GDM1 (cell line): Measurements from ENCODE around the gene CFAP299.
"Not testable (repeated sequence)": the region's sequence is repeated elsewhere in the genome, so short reads cannot be mapped to it uniquely, and the experiment has no call there.

Experiments used
- DNase-seq: peaks from one replicate; lab custom pipeline; 2025; lab: John Stamatoyannopoulos, UW

CFAP299 gene

DNA sequence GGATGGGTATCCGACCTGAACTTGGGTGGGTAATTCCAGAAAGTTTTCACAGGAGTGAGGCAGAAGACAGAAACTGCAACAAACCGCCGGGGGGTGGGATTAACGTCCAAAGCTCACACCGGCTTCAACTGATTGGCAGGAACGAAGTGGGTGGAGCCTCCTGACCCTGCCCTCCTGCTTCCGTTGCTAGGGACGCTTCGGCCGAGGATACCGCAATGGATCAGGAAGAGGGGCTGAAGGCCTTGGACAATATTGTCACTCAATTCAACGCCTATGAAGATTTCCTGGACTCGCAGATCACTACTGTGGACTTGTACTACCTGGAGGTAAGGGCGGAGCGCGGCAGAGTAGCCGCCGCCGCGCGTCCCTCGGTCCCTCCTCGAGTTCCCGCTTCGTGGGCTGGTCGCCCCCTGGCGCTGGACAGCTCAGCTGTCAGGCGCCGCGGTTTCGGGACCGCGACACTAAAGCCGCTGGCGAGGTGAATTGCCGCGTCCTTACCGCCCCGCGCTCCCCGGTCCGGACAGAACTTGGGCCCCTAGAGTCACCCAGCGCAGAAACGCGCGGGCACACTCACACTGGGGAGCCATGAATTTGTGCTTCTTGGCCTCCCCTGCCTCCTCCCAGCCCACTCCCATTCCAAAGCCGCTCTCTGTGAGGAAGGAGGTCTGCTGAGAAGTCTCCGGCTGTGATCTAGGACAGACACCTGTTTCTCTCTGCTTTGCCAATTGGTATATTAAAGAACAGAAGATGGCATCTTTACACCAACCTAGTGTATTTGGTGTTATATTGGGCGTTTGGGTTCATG, at the start of gene CFAP299:
Gene CFAP299 (plus strand): TSS at position 177 of the 805 bp plus-strand sequence.
- DNase-seq: peak; percentile 75

DNA sequence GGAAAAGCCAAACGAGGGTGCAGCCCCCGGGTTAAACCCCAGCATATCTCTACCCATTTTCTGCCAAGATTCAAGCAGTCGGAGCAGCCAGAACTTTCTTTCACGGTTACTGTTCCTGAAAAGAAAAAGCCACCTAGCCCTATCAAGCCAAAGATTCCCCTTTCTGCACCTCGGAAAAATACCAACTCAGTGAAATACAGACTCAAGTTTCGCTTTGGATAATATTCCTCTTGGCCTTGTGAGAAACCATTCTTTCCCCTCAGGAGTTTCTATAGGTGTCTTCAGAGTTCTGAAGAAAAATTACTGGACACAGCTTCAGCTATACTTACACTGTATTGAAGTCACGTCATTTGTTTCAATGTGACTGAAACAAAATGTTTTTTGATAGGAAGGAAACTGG, 49.1 kb upstream of the CFAP299 start:
- no peak for DNase-seq

DNA sequence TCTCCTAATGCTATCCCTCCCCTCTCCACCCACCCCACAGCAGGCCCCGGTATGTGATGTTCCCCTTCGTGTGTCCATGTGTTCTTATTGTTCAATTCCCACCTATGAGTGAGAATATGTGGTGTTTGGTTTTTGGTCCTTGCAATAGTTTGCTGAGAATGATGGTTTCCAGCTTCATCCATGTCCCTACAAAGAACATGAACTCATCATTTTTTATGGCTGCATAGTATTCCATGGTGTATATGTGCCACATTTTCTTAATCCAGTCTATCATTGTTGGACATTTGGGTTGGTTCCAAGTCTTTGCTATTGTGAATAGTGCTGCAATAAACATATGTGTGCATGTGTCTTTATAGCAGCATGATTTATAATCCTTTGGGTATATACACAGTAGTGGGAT, 44.9 kb upstream of the CFAP299 start:
- not testable (repeated sequence) for DNase-seq

DNA sequence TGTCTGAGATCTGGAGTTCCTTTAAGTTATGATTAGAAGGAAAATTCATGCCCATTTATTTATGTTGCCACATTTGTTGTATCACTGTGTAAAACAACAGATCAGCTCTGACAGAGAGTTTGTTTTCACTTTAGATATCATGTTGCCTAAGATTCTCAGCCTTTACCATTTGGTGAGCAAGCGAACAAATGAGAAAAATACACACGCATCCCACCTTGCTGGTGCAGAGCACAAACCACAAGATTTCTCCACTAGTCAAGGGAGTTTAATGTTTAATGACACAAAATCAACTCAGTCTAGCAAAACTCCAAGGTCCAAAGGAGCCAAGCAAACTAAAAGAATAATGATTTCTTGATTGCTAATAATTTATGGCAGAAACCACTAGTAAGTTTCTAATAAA, 41.3 kb upstream of the CFAP299 start:
- no peak for DNase-seq

DNA sequence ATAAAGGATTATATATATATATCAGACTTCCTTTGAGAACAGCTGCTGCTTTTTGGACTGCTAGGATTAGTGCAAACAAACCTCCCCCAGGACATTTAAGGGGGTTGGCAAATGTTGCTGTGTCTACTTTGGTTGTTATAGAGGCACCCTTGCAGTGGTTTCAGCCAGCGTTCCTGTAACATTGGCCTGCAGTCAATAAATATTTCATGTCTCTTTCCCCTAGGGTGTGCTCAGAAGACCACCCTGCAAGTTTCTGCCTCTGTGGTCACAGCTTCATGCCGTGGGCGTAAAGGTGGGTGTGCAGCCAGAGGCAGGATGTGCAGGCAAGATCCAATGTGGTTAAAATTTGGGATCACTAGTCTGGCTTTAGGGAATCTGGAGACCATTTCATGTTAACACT, 40.2 kb upstream of the CFAP299 start:
- DNase-seq: no peak

DNA sequence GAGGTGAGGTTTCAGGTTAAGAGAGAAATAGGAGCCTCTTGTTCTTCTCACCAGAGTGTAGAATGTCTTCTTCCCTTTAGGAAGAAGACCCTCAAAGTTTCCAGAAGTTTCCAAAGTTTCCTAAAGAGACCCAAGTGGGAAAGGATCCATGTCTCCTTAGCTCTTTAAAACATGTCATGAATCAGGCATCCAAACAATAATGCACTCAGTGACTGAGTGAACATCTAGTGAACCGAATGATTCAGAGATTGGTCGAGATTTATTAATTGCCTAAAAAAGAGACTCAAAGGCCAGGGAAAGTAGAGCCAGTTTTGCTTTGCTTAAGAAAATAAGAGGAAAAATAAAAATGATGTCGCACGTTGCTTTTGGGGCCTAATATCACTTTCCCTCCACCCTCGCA, 39.7 kb upstream of the CFAP299 start:
- DNase-seq: no peak

DNA sequence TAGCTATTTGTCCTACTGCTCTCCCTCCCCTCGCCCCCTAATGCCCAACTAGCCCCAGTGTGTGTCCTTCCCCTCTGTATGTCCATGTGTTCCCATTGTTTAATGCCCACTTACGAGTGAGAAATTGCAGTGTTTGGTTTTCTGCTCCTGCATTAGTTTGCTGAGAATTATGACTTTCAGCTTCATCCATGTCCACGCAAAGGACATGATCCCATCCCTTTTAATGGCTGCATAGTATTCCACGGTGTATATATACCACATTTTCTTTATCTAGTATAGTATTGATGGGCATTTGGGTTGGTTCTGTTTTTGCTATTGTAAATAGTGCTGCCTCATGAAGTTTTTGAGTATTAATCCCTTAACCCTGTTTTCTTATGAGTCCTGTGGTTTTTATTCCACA, 33.6 kb upstream of the CFAP299 start:
- DNase-seq: no peak

DNA sequence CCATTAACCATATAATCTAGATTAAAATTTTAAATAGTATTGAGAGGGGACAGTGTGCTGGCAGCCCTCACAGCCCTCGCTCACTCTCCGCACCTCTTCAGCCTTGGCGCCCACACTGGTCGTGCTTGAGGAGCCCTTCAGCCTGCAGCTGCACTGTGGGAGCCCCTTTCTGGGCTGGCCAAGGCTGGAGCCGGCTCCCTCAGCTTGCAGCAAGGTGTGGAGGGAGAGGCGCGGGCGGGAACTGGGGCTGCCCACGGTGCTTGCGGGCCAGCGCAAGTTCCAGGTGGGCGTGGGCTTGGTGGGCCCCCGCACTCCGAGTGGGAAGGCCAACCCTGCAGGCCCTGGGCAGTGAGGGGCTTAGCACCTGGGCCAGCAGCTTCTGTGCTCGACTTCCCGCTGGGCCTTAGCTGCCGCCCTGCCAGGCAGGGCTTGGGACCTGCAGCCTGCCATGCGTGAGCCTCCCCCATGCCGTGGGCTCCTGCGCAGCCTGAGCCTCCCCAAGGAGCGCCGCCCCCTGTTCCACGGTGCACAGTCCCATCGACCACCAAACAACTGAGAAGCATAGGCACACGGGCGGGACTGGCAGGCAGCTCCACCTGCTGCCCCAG, 32.8 kb upstream of the CFAP299 start:
- DNase-seq: no peak

DNA sequence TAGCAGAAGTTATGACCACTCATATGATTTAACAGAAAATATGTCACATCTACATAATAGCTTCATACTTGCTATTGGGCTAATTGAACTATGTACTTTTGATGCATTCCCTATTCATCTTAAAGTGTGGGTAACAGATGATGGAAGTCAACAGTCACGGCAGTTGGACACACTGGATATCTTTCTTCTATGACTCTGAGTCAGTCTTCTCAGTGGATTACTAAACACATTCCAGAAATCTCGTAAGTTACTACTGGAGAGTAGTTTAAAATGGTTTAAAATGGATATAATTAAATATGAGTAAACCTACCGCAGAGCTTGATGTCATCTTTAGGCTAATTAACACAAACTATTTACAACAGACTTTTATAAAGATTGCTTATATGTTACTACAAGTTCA, 30.1 kb upstream of the CFAP299 start:
- no peak for DNase-seq

DNA sequence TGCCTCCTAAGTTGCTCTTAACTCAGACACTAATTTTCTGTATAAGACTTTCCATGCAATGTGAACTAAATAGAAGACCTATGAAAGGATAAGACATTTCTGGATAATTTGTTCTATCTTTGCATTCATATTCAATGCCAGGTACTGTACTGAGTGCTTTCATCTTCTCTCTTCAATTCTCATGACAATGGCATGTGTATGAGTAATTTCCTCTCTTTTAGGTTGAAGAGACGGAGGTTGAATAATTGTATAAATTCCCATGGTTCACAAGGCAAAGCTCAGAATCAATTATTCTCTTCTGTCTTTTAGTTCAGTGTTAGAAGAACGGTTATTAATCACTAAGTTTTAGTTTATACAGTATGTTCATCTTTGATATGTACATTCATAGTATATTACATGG, 29.3 kb upstream of the CFAP299 start:
- no peak for DNase-seq

DNA sequence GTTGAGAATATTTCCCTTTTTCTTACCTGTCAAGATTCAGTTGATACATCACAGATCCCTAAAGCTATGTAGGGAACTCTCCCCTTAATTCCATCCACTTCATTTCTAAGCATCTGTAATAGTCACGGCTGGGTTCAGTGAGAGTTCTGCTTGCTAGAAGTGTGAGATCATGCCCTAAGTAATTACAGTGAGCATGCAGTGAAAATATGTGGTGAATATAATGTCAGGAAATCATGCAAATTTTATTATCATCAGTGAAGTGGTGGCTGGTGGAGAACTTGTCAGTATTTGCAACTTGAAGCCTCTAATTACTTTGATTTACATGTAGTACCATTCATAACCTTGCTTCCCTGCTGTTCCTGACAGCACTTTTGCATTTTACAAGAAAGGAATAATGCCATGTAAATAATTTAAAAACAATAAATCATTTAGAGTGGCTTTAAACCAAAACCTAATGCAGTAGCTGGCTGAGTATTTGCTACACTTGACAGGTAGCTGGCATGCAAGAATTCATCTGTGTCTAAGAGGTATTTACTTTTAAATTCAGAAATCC, 28.3 kb upstream of the CFAP299 start:
- no peak for DNase-seq

DNA sequence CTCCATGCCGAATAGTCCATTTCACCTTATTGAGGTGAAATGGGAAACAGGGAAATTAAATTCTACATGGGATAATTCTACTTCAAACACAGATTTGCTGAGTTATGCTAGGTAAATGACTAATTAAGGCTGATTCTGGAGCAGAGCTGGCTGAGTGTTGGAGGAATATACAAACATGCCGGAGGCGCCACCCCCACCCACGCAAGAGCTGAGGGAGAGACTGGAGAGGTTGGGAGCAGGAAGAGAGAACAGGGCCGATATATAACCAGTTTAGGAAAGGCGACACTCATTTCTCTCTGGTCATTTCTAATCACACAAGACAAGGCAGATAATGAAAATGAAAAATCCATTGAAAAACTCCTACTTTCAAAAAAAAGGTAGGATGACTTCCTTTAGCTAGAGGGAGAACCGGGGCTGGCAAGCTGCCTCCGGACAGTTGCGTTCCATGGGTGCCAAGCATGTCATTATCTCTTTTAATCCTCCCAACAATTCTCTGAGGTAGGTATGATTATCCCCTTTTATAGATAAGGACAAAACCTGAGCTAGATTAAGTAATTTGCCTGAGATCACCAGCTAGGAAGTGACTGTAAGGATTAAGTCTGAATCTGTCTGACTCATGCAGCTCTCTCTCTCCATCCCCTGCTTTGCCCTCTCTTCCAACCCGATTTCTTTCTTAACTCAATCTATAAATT, 27.6 kb upstream of the CFAP299 start:
- DNase-seq: no peak

DNA sequence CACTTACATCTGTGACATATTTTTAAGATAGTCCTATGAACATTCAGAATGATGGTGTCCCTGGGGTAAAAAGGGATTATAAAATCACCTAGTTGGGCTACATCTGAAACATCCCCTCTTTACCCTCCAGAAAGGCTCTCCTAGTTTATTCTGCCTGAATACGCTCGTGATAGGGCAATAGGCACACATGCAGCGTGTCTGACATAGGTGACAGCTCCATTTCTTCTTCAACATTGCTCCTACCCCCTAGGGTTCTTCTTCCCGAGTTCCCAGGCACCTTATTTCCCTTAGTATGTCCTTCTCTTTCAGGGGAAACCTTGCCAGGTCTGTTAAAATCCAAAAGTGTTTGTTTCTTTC, 27.1 kb upstream of the CFAP299 start:
- no peak for DNase-seq

DNA sequence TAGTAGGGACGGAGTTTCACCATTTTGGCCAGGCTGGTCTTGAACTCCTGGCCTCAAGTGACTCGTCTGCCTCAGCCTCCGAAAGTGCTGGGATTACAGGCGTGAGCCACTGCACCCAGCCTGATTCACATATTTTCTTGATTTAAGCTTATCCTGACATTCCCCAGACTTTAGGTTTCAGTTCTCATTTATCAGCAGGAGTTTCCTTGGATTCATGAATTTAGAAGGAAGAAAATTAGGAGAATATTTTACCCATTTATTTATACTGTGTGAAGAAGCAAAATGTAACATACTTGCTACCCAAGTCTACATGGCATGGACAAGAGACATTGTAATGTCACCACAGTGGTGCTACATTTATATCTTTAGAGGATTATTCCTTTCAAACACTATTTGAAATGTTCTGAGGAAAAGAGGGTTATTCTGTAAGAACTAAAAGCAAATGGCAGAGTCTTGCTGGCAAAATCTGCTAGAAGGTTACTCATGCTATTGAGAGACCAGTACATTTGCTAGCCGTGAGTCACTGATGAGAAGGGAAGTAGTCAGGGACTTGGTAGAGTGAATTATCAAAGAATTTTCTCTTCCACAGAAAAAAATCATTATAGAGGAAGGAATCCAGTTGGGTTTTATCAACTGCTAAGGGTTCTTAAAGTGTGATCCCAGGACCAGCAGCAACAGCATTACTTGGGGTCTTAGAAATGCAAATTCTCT, 26.1 kb upstream of the CFAP299 start:
- DNase-seq: no peak

DNA sequence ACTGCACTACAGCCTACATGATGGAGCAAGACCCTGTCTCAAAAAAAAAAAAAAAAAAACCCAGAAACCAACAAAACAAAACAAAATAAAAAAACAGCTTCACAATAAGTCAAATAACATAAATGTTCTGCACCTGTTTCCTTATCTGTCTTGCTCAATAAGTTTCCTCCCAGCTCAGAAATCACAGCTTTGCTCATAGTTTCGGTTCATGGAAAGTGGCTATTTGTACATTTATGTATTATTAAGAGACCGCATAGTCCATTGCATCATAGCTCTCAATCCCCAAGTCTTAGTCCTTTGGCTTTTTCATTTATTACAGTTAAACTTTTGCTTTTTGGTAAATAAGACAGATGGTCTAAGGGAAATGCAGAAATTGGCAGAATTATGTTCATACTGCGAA, 24.4 kb upstream of the CFAP299 start:
- no peak for DNase-seq

DNA sequence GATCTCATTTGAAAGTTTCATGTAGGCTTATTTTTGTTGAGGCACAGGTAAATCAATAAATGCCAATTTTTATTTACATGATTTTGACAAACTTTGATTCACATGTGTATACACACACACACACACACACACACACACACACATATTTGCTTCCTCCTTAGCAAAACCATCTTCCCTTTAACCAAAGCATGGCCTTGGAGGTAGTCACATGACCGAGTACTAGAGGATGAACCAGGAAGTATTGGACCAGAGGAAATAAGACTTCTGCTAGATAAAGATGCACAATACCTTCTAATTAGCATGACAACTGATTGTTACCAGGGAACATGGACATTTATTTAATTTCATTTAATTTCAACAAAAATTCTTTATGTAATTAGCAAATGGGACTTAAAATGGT, 23.4 kb upstream of the CFAP299 start:
- no peak for DNase-seq

DNA sequence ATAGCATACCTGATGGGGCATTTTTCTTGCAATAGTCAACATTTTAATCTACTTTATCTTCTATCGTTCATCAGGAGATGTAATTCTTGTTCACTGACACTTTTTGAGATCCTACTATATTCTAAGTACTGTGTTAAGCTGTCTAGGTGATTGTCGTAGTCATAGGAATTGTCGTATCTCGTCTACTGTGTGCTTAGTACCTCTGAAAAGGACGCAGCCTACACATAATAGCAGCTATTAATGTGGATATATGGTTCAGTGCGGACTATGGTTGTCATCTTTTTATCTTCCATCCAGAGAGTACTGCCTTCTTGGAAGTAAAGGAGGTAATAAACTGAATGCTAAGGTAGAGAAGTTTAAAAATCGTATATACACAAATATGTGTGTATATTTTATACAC, 21.9 kb upstream of the CFAP299 start:
- no peak for DNase-seq

DNA sequence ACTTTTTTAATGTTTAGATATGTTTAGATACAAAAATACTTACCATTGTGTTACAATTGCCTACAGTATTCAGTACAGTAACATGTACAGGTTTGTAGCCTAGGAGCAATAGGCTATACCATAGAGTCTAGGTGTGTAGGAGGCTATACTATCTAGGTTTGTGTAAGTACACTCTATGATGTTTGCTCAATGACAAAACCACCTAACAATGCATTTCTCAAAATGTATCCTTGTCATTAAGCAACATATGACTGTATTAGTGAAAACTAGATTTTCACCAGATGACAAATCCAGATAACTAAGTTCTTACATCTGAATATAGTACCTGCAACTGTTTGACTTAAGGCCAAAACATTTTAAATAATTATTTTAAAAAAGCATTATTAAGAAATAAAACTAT, 19.7 kb upstream of the CFAP299 start:
- not testable (repeated sequence) for DNase-seq

DNA sequence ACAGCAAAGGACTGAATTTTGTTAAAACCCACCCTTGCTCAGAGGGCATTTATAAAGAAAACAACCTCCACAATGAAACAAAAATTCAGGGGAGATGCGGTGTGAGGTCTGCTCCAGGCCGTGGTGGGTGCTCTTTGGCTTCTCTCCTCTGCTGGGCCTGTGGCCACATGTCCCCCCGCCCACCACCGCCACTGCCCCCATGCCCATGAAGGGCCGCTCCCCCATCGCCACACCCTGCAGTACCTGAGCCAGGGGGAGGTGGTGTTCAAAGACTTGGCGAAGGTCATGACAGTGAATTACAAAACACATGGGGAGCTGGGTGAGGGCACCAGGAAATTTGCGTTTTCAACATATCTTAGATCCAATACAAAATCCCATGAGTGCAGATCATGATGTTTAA, 14.2 kb upstream of the CFAP299 start:
- DNase-seq: no peak

DNA sequence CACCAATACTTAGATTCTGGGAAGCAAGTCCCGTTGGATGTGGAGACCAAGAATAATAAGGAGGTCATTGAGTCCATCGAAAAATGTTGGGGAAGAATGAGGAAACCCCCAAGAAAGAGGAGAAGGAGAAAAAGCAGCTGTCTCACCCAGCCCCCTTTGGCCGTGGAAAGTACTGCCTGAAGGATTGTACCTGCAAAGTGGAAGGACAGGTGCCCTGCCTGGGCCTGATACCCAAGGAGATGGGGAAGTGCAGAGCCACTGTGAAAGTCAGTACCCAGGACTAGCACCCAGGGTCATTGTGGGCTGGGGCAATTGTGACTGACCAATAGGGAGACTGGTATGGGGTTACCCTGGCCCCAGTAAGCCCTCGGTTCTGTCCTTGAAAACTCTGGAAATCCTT, 13.8 kb upstream of the CFAP299 start:
- no peak for DNase-seq

DNA sequence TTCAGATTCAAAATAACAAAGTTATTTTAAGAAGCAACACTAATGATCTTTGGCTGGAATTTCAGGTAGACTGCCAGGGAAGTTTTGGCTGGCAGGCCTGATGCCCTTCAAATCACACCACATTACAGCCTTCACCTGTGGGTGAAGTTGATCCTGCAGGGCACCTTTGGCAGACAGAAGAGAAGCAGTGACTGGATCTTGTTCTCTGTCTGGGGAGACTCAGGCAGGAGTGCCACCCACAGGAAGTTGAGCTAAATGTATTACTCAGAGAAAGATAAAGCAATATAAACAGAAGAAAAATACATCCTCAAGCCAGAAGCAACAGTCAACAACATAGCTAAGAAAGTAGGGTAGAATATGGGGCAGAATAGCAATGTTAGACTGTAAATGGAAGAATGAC, 12.8 kb upstream of the CFAP299 start:
- no peak for DNase-seq

DNA sequence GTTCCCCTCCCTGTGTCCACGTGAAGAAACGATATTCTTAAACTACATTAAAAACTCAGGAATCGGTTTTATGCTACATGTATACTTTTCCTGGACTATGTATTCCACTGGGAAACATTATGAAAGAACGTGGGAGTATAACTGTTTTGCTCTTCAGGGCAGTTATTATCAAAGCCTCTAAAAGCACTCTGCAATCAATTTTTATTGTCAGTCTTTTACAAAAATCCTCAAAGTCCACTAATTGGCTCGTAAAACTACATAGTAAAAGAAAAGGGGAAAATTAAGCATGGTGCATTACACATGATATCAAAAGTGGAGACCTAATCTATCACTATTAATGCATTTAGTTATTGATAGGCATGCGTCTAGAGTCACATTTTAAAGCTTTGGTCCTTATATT, 11.4 kb upstream of the CFAP299 start:
- DNase-seq: no peak
